ENCODE measurements around the gene ZNF565. TPM values are rescaled to one million over a fixed set of nuclear protein-coding genes. Genes with fewer than 3 reads are reported as not detected.

ZNF565 gene
- total and polyA plus RNA-seq, 2 of the 13 experiments (the other 11 are each of a cell fraction or from before 2014, with no cell fraction given): 1.8 to 5.2 TPM

DNA sequence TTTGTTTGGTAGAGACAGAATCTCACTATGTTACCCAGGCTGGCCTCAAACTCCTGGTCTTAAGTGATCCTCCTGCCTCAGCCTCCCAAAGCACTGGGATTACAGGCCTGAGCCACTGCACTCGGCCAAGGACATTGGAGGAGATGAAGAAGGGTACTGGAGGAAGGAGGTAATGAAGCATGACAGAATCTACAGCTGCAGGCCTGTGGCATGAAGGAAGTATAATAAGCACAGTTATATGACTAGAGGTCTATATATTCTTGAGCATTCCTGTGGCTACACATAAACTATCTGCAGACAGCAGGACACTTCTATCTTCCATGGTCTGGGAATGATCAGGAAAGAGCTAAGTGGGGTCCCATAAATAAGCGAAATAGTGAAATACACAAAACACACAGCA, 18.2 kb downstream of the ZNF565 start:
- Histone ChIP-seq H3K4me1 (ENCODE audit: insufficient read depth, low read length) (no peaks in the 10 kb centered on the region), H3K36me3 (replicated peaks in 1 of 2; ENCODE audit: control insufficient read depth in 1 of 2, insufficient read depth in 2 of 2, low read length in 2 of 2) (peaks cover 2 to 18% of the 10 kb centered on the region in 2 experiments; a peak in 3 of 5 replicates), H2AFZ (ENCODE audit: low read length) (no peak overlapping the region), H3K9me3 (ENCODE audit: low read length) (no peaks in the 10 kb centered on the region), H3K4me3 (replicated peaks in 1 of 3; ENCODE audit: insufficient read depth in 1 of 3, low read depth in 2 of 3, low read length in 3 of 3) (no peak overlapping the region), H3K27me3 (ENCODE audit: control insufficient read depth in 1 of 2, insufficient read depth in 2 of 2, low read length in 2 of 2) (no peaks in the 10 kb centered on the region), H4K20me1 (ENCODE audit: insufficient read depth, low read length) (no peaks in the 10 kb centered on the region), H3K79me2 (ENCODE audit: insufficient read depth, low read length) (no peaks in the 10 kb centered on the region), H3K4me2 (ENCODE audit: low read depth, low read length) (no peak overlapping the region), H3K27ac (ENCODE audit: extremely low read length, insufficient read depth, low read length) (no peak overlapping the region), H3K9ac (ENCODE audit: insufficient read depth, low read depth, low read length) (no peak overlapping the region)
- TF ChIP-seq KDM4B (CRISPR knock-in tag; IDR thresholded peaks at IDR 0.05) (no peak), FOXM1 (CRISPR knock-in tag; IDR thresholded peaks at IDR 0.05) (no peak), ZC3H13 (CRISPR knock-in tag; IDR thresholded peaks at IDR 0.05) (no peak), MXD3 (CRISPR knock-in tag; IDR thresholded peaks at IDR 0.05) (no peak), ZBED4 (CRISPR knock-in tag; IDR thresholded peaks at IDR 0.05; ENCODE audit: borderline replicate concordance) (no peak), PHF8 (CRISPR knock-in tag; IDR thresholded peaks at IDR 0.05) (no peak), ZSCAN12 (CRISPR knock-in tag; IDR thresholded peaks at IDR 0.05) (no peak), ZNF276 (CRISPR knock-in tag; IDR thresholded peaks at IDR 0.05; ENCODE audit: low read depth) (no peak), SYNCRIP (IDR thresholded peaks at IDR 0.05; ENCODE audit: insufficient read depth, low read depth, low read length) (no peak), HMG20A (CRISPR knock-in tag; IDR thresholded peaks at IDR 0.05; ENCODE audit: borderline replicate concordance) (no peak), JDP2 (CRISPR knock-in tag; IDR thresholded peaks at IDR 0.05; ENCODE audit: borderline replicate concordance) (no peak), ZNF709 (CRISPR knock-in tag; IDR thresholded peaks at IDR 0.05) (no peak), ZNF850 (CRISPR knock-in tag; conservative IDR thresholded peaks at IDR 0.05) (no peak)
- TF ChIP-seq, protein P1, sequence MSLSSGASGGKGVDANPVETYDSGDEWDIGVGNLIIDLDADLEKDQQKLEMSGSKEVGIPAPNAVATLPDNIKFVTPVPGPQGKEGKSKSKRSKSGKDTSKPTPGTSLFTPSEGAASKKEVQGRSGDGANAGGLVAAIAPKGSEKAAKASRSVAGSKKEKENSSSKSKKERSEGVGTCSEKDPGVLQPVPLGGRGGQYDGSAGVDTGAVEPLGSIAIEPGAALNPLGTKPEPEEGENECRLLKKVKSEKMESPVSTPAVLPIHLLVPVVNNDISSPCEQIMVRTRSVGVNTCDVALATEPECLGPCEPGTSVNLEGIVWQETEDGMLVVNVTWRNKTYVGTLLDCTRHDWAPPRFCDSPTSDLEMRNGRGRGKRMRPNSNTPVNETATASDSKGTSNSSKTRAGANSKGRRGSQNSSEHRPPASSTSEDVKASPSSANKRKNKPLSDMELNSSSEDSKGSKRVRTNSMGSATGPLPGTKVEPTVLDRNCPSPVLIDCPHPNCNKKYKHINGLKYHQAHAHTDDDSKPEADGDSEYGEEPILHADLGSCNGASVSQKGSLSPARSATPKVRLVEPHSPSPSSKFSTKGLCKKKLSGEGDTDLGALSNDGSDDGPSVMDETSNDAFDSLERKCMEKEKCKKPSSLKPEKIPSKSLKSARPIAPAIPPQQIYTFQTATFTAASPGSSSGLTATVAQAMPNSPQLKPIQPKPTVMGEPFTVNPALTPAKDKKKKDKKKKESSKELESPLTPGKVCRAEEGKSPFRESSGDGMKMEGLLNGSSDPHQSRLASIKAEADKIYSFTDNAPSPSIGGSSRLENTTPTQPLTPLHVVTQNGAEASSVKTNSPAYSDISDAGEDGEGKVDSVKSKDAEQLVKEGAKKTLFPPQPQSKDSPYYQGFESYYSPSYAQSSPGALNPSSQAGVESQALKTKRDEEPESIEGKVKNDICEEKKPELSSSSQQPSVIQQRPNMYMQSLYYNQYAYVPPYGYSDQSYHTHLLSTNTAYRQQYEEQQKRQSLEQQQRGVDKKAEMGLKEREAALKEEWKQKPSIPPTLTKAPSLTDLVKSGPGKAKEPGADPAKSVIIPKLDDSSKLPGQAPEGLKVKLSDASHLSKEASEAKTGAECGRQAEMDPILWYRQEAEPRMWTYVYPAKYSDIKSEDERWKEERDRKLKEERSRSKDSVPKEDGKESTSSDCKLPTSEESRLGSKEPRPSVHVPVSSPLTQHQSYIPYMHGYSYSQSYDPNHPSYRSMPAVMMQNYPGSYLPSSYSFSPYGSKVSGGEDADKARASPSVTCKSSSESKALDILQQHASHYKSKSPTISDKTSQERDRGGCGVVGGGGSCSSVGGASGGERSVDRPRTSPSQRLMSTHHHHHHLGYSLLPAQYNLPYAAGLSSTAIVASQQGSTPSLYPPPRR (CRISPR knock-in tag; IDR thresholded peaks at IDR 0.05; ENCODE audit: borderline replicate concordance): no peak
- intact Hi-C loops (cut with micrococcal nuclease; ENCODE audit: unreplicated experiment) (no loop called here), in situ Hi-C loops (cut with HindIII; ENCODE audit: extremely low pct_ligation_motif_present, low pct_unique_long_range_greater_than_20kb) (no loop called here)
- ChIA-PET CTCF (ENCODE audit: low intra/inter-chr PET ratio, low total read pairs) (no interaction called here), POLR2A (interaction anchor here (0.7 kb wide), 1 partner anchor 293 kb away, joined by 3 read pairs; the partner anchor contains the start of gene ZNF566)
- DNase-seq (ENCODE audit: low spot score) (no peak), FAIRE-seq (no peak), ATAC-seq (no peak)
- WGBS (ENCODE audit: low lambda C conversion rate): 100% methylated on average over 2 of the region's 2 CpGs
- no TSS peak for BruUV-seq (replicated peaks)

Measured in HepG2 (cell line).